ENCODE results near the gene RSPH6A. TPM values are rescaled to one million over a fixed set of nuclear protein-coding genes. Genes with fewer than 3 reads are reported as not detected.

RSPH6A gene
- total and polyA plus RNA-seq, 2 of the 13 experiments (the other 11 are each of a cell fraction or from before 2014, with no cell fraction given), result 0.07 TPM; not detected in 1

DNA sequence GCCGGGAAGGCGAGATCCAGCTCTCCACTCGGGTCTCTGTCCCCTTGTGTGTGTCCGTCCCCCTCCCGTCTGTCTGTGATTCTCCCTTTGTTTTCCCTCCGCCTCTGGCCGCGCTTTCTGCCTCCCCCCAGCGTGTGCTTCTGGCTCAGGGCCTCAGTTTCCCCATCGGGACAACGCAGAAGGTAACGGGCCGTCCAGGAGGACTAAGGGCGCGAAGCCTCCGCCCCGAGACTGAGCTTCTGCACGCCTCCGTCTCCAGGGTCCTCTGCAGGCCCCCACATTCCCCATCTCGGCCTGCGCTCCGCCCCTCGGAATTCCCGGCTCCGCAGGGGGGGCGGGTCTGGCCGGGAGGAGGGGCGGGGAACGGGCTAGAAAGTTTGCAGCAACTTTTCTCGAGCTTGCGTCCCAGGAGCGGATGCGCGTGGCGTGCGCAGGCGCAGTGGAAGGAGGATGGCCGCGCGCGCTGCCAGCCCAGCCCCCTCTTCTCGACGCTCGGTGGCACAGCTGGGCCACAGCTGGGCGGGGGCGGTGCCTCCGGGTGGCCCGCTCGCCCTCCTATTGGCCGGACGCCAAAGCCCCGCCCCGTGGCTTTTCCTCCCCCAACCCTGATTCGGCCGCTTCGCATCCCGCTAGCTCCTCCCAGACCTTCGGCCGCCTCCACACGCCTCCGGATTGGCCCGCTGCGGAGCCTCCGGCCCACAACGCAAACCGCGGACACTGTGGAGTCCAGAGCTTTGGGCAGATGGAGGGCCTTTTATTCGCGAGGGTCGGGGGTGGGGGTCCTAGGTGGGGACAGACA lies 45.9 kb downstream of the RSPH6A start, which contains the start of gene SIX5 (continued):
- TF ChIP-seq ZNF646 (CRISPR knock-in tag; IDR thresholded peaks at IDR 0.05), result no peak
- TF ChIP-seq TARDBP (CRISPR knock-in tag; IDR thresholded peaks at IDR 0.05), result peak; percentile 54; the same call in 1 of the 2 replicates
- TF ChIP-seq U2AF2 (IDR thresholded peaks at IDR 0.05; ENCODE audit: low read depth, low read length), result no peak
- no peak for TF ChIP-seq RCOR2 (CRISPR knock-in tag; IDR thresholded peaks at IDR 0.05)
- no peak for TF ChIP-seq DNMT1 (CRISPR knock-in tag; IDR thresholded peaks at IDR 0.05)
- peak; percentile 96 for TF ChIP-seq NAIF1 (CRISPR knock-in tag; IDR thresholded peaks at IDR 0.05; ENCODE audit: borderline replicate concordance)
- no peak for TF ChIP-seq ZNF563 (CRISPR knock-in tag; IDR thresholded peaks at IDR 0.05)
- no peak for TF ChIP-seq ZNF484 (CRISPR knock-in tag; IDR thresholded peaks at IDR 0.05; ENCODE audit: borderline replicate concordance, low read depth)
- no peak for TF ChIP-seq JDP2 (CRISPR knock-in tag; IDR thresholded peaks at IDR 0.05; ENCODE audit: borderline replicate concordance)
- TF ChIP-seq DNMT3B (CRISPR knock-in tag; conservative IDR thresholded peaks at IDR 0.05), result peak; percentile 87; the same call in 1 of the 2 replicates
- TF ChIP-seq FOXK1 (CRISPR knock-in tag; IDR thresholded peaks at IDR 0.05; ENCODE audit: borderline replicate concordance, low read depth), result peak; percentile 62; the same call in 1 of the 2 replicates
- TF ChIP-seq KLF16 (CRISPR knock-in tag; IDR thresholded peaks at IDR 0.05), result peak in 1 of 2 experiments; percentile 91; a peak in 2 of 4 replicates
- no peak for TF ChIP-seq ZNF616 (CRISPR knock-in tag; IDR thresholded peaks at IDR 0.05; ENCODE audit: low read depth)
- peak; percentile 58 for TF ChIP-seq ZNF143 (CRISPR knock-in tag; IDR thresholded peaks at IDR 0.05)
- TF ChIP-seq, protein P1, sequence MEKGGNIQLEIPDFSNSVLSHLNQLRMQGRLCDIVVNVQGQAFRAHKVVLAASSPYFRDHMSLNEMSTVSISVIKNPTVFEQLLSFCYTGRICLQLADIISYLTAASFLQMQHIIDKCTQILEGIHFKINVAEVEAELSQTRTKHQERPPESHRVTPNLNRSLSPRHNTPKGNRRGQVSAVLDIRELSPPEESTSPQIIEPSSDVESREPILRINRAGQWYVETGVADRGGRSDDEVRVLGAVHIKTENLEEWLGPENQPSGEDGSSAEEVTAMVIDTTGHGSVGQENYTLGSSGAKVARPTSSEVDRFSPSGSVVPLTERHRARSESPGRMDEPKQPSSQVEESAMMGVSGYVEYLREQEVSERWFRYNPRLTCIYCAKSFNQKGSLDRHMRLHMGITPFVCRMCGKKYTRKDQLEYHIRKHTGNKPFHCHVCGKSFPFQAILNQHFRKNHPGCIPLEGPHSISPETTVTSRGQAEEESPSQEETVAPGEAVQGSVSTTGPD (CRISPR knock-in tag; IDR thresholded peaks at IDR 0.05), result no peak
- TF ChIP-seq MTERF4 (CRISPR knock-in tag; IDR thresholded peaks at IDR 0.05), result no peak
- TF ChIP-seq CBX5 (CRISPR knock-in tag; IDR thresholded peaks at IDR 0.05; ENCODE audit: borderline replicate concordance), result peak; percentile 25; the same call in 1 of the 2 replicates
- no peak for TF ChIP-seq KDM1A (CRISPR knock-in tag; IDR thresholded peaks at IDR 0.05)
- TF ChIP-seq CREB3 (CRISPR knock-in tag; IDR thresholded peaks at IDR 0.05), result no peak; the same call in 1 of the 2 replicates
- no peak for TF ChIP-seq CCDC6 (CRISPR knock-in tag; IDR thresholded peaks at IDR 0.05)

All from HepG2 (cell line).